Rectal smooth muscle tissue (tissue), 1 donor: ENCODE results near the gene MGMT.

Source experiments
- H3K27ac ChIP-seq: one replicate; pipeline ENCODE4 v1.7.0; 2013; ENCODE audit warnings: low read depth, low read length, inconsistent platforms
- H3K27me3 ChIP-seq: one replicate; pipeline ENCODE4 v1.7.0; 2013; ENCODE audit warnings: low read length; ENCODE audit not compliant: control insufficient read depth, insufficient read depth
- H3K36me3 ChIP-seq: one replicate; pipeline ENCODE4 v1.7.0; 2013; ENCODE audit warnings: low read length; ENCODE audit not compliant: control insufficient read depth, insufficient read depth
- H3K4me1 ChIP-seq: one replicate; pipeline ENCODE4 v1.7.0; 2013; ENCODE audit warnings: low read length; ENCODE audit not compliant: control insufficient read depth, insufficient read depth
- H3K4me3 ChIP-seq: one replicate; pipeline ENCODE4 v1.7.0; 2013; ENCODE audit warnings: low read length
- H3K9ac ChIP-seq: one replicate; pipeline ENCODE4 v1.7.0; 2013; ENCODE audit warnings: low read length

MGMT gene

DNA sequence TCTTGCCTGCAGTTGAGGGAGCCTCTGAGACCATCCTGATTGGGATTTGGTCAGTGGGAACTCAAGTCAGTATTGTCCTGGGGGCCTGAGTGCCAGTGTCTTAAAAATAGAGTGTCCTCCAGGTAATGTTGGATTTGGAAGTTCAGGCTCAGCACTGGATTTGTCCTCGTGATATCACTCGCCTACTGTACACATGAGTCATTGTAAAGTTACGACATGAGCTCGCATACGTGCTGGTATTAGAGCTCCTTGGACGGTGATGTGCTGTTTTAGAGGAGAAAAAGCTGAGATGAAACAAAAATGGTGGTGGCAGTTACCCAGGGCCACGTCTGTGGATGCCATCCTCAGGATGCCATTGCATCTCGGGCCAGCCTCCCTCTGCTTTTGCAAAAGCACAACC is 78.2 kb downstream of the MGMT start:
- Histone ChIP-seq H3K4me1 (no peaks in the 10 kb centered on the region), H3K9ac (no peak overlapping the region), H3K4me3 (no peak overlapping the region), H3K36me3 (no peaks in the 10 kb centered on the region), H3K27ac (no peak overlapping the region), H3K27me3 (no peaks in the 10 kb centered on the region)

DNA sequence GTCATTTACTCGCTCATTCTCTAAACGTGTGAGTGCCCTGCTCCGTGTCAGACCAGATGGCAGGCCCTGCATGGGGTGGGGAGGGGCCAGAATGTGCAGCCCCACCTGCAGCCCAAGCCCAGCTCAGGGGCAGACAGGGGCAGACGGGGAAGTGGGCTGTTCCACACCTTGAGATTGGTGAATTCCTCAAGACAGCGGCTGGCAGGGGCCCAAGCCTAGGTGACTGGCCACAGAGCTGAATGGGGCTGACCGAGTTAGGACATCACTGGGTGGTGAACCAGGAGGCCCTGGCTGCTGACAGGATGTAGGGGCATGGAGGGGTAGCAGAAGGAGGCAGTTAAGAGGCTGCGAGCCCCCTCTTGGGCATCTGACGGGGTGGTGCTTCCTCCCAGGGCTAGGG is 79.1 kb downstream of the MGMT start:
- Histone ChIP-seq H3K9ac (no peak overlapping the region), H3K27ac (no peak overlapping the region), H3K27me3 (no peaks in the 10 kb centered on the region), H3K4me3 (no peak overlapping the region), H3K4me1 (no peaks in the 10 kb centered on the region), H3K36me3 (no peaks in the 10 kb centered on the region)

DNA sequence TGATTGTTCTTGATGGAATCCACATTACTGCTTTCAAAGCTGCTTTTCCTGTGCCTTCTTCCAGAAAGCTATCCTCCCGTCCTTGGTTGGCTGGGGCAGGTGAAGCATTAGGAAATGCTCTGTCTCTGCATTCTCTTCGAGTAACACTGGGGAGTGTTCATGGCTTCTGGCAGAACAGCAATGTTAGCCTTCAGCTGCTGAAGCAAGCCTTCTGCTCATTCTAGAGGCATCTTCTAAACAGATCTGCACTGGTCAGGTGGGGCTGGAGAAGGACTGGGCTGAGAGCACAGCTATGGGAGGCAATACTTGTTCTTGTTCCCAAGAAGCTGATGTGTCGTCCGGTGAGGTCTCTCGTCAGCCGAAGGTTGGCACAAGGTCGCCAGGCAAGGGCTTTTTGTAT is 80.6 kb downstream of the MGMT start:
- Histone ChIP-seq H3K4me3 (no peak overlapping the region), H3K36me3 (no peaks in the 10 kb centered on the region), H3K9ac (no peak overlapping the region), H3K4me1 (no peaks in the 10 kb centered on the region), H3K27me3 (no peaks in the 10 kb centered on the region), H3K27ac (no peak overlapping the region)

DNA sequence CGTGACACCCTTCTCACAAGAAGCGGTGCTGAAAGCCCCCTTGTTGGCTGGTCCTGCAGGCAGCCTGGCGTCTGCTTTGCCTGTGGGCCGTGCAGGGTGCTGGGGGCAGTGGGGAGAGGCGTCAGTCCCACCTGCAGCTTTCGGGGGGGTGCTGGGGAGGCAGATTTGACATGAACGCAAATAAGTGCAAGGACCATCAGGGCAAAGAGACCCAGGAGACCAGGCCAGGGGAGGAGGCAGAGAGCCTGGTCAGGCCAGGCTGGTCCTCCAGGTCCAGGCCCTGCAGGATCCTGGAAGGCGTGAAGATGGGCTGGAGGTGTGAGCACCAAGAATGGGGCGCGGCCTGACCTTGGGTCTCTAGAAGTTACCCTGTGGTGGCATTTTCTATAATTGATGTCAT is 81.6 kb downstream of the MGMT start:
- no peaks in the 10 kb centered on the region for H3K4me1 ChIP-seq
- H3K4me3 ChIP-seq = no peak overlapping the region
- no peaks in the 10 kb centered on the region for H3K36me3 ChIP-seq
- no peaks in the 10 kb centered on the region for H3K27me3 ChIP-seq
- no peak overlapping the region for H3K27ac ChIP-seq
- no peak overlapping the region for H3K9ac ChIP-seq

DNA sequence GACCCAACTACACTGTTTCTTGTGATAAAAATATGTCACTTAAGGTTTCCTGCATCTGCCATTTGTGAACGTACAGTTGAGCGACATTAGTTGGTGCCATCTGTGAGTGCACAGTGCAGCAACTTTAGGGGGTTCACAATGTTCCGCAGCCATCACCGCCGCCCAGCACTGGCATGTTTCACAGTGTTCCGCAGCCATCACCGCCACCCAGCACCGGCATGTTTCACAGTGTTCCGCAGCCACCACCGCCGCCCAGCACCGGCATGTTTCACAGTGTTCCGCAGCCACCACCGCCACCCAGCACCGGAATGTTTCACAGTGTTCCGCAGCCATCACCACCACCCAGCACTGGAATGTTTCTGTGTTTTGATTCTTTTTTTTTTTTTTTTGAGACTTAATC is 83.0 kb downstream of the MGMT start:
- Histone ChIP-seq H3K4me3 (no peak overlapping the region), H3K36me3 (no peaks in the 10 kb centered on the region), H3K27ac (no peak overlapping the region), H3K4me1 (no peaks in the 10 kb centered on the region), H3K9ac (no peak overlapping the region), H3K27me3 (no peaks in the 10 kb centered on the region)

DNA sequence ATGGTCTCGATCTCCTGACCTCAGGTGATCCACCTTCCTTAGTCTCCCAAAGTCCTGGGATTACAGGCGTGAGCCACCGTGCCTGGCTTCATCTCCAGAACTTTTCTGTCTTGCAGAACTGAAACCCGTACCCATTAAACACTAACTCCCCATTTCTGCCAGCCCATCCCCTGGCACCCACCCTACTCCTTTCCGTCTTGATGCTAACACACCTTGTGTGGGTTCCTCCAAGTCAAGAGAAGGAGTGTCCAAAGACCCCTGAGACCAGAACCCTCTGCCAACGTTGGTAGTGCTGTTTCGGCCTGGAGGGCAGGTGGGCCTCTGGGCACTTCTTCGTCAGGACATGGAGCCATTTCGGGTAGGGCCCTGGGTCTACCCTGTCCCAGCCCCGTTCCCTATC is 83.6 kb downstream of the MGMT start:
- Histone ChIP-seq H3K4me3 (no peak overlapping the region), H3K36me3 (no peaks in the 10 kb centered on the region), H3K9ac (no peak overlapping the region), H3K27me3 (no peaks in the 10 kb centered on the region), H3K27ac (no peak overlapping the region), H3K4me1 (no peaks in the 10 kb centered on the region)

DNA sequence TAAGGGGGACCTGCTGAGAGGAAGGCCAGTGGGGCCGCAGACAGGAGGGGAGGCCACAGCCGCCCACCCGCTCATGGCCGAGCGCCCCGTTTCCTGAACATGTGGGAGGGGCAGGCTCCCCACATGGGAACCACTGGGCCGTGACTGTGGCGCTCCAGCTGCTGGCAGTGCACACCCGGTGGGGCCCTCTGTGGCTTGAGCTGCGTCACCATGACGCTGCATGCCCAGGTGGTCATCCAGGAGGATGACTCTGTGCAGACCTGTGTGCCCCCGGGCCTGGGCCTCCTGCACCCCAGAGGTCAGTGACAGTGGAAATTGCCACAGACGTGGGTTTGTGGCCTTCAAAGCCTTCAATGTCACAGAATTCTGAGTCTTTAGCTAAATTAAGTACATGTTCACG is 85.1 kb downstream of the MGMT start:
- Histone ChIP-seq H3K4me1 (no peaks in the 10 kb centered on the region), H3K9ac (no peak overlapping the region), H3K27me3 (no peaks in the 10 kb centered on the region), H3K36me3 (no peaks in the 10 kb centered on the region), H3K4me3 (no peak overlapping the region), H3K27ac (no peak overlapping the region)

DNA sequence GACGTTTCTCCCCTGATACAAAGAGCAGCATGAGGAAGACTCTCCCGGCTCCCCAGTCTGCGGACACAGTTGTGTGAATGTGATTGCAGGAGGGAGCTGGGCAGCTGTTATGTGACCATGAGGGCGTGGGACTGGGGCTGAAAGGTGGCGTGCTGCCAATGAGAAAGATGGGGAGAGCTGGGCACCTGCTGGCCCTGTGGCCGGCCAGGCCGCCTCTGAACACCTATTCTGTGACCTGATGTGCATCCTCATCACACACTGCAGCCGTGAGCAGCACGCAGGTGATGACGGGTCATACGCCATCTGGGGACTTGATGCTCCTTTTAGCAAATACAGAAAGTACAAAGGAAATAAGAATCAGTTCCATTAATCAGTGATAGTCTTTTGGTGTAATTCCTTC is 86.9 kb downstream of the MGMT start:
- no peaks in the 10 kb centered on the region for H3K27me3 ChIP-seq
- H3K27ac ChIP-seq = no peak overlapping the region
- no peak overlapping the region for H3K9ac ChIP-seq
- H3K36me3 ChIP-seq = no peaks in the 10 kb centered on the region
- H3K4me1 ChIP-seq = no peaks in the 10 kb centered on the region
- no peak overlapping the region for H3K4me3 ChIP-seq

DNA sequence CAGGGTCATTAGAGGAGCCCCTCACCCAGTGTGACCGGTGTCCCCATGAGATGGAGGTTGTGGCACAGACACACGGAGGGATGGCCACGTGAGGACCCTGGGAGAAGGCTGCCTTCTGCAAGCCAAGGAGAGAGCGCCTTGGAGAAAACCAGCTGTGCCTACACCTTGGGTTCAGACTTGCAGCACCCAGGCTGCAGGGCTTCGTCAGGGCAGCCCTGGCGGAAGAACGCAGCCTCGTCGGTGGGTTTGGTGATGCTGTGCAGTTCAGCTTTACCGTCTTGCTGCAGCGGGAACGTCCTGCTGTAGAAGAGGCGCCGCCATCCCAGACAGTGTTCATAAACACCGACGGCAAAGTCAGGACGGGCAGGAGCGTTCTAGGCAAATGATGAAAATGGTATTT is 89.3 kb downstream of the MGMT start:
- no peak overlapping the region for H3K27ac ChIP-seq
- no peaks in the 10 kb centered on the region for H3K4me1 ChIP-seq
- H3K36me3 ChIP-seq = no peaks in the 10 kb centered on the region
- H3K9ac ChIP-seq = no peak overlapping the region
- no peak overlapping the region for H3K4me3 ChIP-seq
- no peaks in the 10 kb centered on the region for H3K27me3 ChIP-seq

DNA sequence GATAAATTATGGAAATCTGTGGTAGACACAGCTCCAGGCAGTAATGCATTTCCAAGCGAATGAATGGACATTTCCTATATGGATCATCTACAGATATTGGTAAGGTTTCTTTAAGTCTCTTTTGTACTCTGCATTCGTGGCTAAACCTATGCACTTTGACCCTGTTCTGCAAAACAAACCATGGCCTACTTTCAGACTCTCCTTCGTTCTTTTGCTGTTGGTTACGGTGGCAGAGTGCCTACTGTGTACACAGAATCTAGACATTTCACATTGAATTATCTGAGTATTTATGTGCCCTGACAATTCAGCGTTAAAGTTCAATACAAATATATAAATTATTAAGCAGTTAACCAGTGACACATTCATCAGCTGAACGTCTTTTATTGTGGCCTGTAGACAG is 93.3 kb downstream of the MGMT start:
- Histone ChIP-seq H3K27ac (no peak overlapping the region), H3K27me3 (no peaks in the 10 kb centered on the region), H3K9ac (no peak overlapping the region), H3K36me3 (no peaks in the 10 kb centered on the region), H3K4me1 (no peaks in the 10 kb centered on the region), H3K4me3 (no peak overlapping the region)

DNA sequence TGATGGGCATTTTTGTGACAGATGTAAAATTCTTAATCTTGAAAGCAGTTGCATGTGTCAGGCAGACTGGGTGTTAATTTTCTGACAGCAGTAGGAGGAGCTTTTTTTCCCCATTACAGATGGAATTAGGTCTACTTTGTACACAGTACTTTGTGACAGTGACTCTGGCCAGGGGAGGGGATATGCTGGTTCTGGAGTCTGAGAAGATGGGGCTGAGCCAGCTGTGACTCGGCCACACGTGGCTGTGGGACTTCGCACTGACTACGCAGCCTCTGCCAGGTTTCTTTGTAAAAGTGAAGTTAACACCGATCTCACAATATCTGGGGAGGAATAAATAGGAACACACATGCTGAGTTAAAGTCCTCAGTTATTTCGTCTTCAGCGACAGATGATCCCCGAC is 95.4 kb downstream of the MGMT start:
- H3K36me3 ChIP-seq = peaks cover 4% of the 10 kb centered on the region
- no peaks in the 10 kb centered on the region for H3K27me3 ChIP-seq
- H3K27ac ChIP-seq = no peak overlapping the region
- H3K9ac ChIP-seq = no peak overlapping the region
- no peak overlapping the region for H3K4me3 ChIP-seq
- no peaks in the 10 kb centered on the region for H3K4me1 ChIP-seq

DNA sequence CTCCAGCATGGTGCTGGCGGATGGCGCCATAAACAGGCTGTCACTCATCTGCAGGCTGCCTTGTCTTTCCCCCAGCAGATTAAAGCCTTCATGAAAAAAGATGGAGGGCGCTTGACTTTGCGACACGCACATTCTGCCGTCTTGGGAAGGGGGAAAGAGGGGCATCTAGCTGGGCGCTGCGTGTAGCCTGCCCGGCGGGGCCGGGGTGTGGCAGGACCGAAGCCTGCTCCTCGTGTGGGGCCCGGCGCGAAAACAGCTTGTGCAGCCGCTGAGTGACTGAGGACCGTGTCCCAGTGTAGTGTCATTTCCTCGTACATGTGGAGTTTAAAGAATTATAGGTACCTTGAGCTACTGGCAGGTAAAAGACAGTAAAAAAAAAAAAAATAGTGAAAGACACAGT is 97.9 kb downstream of the MGMT start:
- no peaks in the 10 kb centered on the region for H3K27me3 ChIP-seq
- no peak overlapping the region for H3K9ac ChIP-seq
- peaks cover 3% of the 10 kb centered on the region for H3K4me1 ChIP-seq
- H3K4me3 ChIP-seq = no peak overlapping the region
- H3K27ac ChIP-seq = no peak overlapping the region
- peaks cover 4% of the 10 kb centered on the region for H3K36me3 ChIP-seq

DNA sequence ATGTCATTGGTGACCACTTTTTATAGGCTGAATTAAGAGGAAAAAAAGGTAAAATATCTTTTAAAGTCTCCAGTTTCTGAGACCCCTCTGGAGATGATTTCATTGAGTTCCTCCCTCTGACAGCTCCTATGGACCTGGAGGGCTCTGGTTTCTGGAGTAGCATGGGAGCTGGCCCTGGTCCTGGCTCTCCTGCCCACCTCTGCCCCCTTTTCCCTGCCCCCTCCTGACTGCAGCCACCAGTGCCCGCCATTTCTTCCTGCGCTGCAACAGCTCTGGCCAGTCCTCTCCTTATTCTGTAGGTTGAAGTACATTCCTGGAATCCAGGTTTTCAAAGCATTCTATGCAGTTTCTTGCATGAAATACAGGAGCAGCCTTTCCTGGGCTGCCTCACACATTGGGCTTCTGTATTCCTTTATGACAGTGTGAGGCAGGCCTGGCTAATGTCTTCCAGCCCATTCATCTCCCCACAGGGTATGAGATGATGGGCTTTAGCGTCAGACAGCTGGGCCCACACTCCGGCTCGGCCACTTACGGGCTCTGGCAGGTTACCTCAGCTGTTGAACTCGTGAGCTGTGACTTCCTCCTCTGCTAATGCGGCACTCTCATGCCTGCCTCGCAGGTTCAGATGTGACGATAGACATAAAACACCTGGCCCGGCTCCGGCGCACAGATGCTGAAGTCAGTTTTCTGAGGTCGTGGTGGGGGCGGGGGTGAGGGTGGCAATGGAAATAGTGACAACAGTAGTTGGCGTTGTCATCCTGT is 101.7 kb downstream of the MGMT start:
- H3K4me1 ChIP-seq = peaks cover 3% of the 10 kb centered on the region
- H3K4me3 ChIP-seq = no peak overlapping the region
- peaks cover 4% of the 10 kb centered on the region for H3K36me3 ChIP-seq
- no peak overlapping the region for H3K9ac ChIP-seq
- no peaks in the 10 kb centered on the region for H3K27me3 ChIP-seq
- no peak overlapping the region for H3K27ac ChIP-seq
